Tibial nerve (tissue), 3 donors: ENCODE measurements around the gene TUBGCP6.

Experiments
- CTCF ChIP-seq, 5 experiments: fragments of 200-600 bp in 3 of 5; fragments of 450-650 bp in 2 of 5; sonication (generic) in 3 of 5; IDR thresholded peaks; one replicate each; pipeline ENCODE4 v1.5.1; 2016 to 2019; ENCODE audit warnings: antibody characterized with exemption in 5 of 5, mild to moderate bottlenecking in 3 of 5, moderate library complexity in 2 of 5
- POLR2A ChIP-seq, 2 donors: fragments of 450-650 bp; IDR thresholded peaks; one replicate each; pipeline ENCODE4 v1.6.1; 2017; ENCODE audit warnings: antibody characterized with exemption in 2 of 2, mild to moderate bottlenecking in 2 of 2, moderate library complexity in 2 of 2

GRCh38 chr22:50197000-50197800, 47.6 kb downstream of the TUBGCP6 start:
- TF ChIP-seq CTCF (IDR thresholded peaks at IDR 0.05) (no peak), POLR2A (IDR thresholded peaks at IDR 0.05) (no peak)
